Jurkat, Clone E6-1 (cell line): ENCODE data around the gene ATG5.

ENCODE experiments used
- DNase-seq: peaks from one replicate; pipeline ENCODE4 v3.0.0-alpha.2; 2011; ENCODE audit warnings: low read depth, low spot score
- H3K4me3 ChIP-seq: 2 replicates; pipeline ENCODE4 v1.5.1; 2011; ENCODE audit warnings: mild to moderate bottlenecking, low read length, control low read depth, moderate library complexity

The ATG5 gene

GRCh38 chr6:106192824-106193223 is 132.7 kb downstream of the ATG5 start:
- no peak for DNase-seq
- H3K4me3 ChIP-seq = no peak overlapping the region

DNA sequence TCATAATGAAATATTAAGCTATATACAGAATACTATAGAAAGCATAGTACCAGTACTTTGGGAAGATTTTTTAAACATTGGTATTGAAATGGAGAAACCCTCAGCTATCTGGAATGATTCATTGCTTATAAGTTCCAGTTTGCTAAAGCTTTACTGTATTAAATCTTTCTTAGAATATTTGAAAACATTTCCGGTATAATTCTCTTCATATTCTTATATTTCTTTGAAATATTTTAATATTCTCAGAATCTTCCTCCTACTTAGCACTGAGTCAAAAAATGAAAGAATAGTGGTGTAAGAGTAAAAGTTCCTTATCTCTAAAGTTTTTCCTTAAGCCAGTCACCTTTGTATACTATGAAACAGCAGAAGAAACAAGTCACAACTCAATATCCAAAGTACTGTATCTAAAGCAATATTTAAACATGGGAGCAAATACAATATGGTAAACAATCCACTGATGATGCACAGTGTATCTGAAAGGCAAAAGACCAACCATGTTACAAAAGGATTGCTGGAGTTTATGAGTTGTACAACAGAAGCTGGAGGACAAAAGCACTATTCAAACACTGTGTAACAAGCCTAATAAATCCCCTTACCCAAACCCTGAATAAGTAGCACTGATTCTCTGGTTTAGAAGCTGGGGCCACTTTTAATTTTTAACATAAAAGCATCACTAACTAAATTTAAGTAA is 137.3 kb downstream of the ATG5 start:
- DNase-seq = no peak
- no peak overlapping the region for H3K4me3 ChIP-seq

DNA sequence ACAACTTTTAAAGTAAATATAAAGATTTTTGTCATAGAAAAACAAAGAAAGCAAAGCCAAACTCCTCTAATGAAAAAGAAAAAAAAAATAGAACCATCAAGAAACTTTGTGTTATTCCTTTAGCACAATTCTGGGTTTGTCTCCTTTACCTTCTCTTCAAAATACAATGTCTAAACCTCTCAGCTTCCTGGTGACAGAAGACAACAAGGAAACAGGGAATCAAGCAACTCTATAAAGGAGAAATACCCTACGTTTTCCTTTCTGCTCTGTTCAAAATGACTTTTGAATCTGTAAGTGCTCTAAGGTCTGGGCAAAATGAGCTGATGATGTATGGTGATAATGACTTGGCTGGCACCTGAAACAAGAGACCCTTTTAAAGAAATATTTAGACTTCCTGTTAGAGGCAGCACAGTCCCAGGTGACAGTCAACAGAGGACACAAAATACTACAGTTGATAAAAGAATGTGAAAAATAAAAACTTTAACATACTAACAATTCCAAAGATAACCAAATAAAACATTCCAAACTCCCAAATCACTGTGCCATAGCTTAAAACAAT is 138.1 kb downstream of the ATG5 start:
- DNase-seq = no peak
- H3K4me3 ChIP-seq = no peak overlapping the region

GRCh38 chr6:106186714-106187113 is 138.8 kb downstream of the ATG5 start:
- DNase-seq = no peak
- no peak overlapping the region for H3K4me3 ChIP-seq

- H3K4me3 ChIP-seq = no peak overlapping the region
- DNase-seq = no peak
Measured at GRCh38 chr6:106186172-106186571, 139.4 kb downstream of the ATG5 start.

- H3K4me3 ChIP-seq = no peak overlapping the region
- no peak for DNase-seq
Measured at GRCh38 chr6:106185615-106186014, 139.9 kb downstream of the ATG5 start.

GRCh38 chr6:106184629-106185028 is 140.9 kb downstream of the ATG5 start:
- no peak for DNase-seq
- no peak overlapping the region for H3K4me3 ChIP-seq

DNA sequence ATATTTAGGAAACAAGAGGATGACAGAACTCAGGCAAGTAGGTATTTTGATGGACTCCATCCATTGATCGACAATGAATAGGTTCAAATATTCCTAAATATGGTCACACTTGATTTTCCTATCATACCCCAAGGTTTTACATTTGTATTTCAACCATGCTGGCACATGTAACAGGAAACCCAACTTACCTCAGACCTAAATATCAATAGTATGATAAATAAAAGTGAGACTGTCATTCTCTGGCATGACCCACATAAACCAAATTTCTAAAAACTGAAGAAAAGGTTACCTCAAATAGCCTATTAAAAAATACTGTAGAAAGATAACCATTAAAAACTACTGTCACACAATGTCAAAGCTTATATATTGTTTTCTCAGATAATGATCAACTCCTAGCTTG is 142.1 kb downstream of the ATG5 start:
- DNase-seq = no peak
- H3K4me3 ChIP-seq = no peak overlapping the region

DNA sequence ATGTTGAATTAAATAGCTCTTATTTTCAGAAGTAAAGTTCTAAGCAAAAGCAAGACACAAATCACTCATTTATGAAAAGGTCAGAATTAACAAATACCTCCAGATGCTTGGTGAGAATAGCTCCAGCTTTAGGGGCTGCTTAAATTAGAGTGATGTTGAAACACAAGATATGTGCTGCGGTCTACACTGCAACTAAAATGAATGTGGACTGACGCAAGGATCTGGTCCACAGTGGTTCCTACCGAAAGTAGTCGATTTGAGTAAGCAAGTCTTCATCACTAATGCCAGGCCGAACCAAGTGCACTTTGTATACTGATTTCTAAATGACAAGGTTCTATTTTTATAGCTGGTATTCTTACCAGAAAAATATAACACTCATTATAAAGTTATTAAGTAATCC is 143.1 kb downstream of the ATG5 start:
- no peak for DNase-seq
- no peak overlapping the region for H3K4me3 ChIP-seq

DNA sequence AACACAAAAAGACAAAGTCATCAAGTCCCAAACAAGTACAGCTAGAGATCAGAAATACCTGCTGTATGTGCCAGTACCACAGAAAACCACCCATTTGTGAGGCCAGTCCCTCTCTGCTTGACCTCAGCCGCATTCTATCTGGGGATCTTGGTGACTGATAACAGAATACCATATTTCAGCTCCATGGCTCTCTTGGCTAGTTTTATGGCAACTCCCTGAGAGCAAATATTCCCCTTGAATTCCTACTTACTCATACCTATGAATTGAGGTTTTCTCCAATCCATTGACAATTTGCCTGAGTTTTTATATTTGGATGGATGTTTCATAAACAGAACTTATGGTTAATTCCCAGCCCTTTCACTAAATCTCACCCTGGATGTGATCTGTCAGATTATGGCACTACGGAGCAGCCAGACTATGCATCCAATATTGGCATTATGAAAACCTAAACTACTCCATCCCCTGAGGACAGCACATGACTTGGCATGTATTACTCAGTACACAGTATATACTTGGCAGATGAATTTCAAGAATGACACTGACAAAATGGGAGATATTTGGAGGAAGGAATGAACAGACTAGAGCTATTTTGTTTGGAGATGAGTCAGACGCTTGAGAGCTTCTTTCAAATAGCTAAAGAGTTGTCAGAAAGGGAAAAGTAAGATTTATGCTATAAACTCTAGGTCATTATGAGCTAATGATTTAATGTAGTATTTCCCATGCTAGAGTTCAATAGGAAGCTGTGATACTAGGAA is 143.7 kb downstream of the ATG5 start:
- H3K4me3 ChIP-seq = no peak overlapping the region
- DNase-seq = no peak

DNA sequence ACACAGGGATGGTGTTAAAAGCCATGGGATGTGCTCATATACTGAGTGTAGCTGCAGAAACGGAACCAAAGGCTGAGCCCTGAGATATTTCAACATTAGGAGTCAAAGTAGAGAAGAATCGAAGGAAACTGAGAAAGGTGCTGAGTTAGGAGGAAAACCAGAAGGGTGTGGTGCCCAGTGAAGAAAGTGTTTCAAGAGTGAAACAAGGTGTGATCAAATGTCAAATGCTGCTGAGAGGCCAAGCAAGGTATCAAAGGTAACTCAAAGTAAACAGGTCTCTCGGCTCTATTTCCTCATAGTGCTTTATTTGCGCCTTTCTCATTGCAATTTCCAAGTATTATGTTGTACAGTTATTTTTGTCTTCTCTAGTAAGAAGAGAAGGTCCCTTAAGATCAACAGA is 145.4 kb downstream of the ATG5 start:
- DNase-seq = no peak
- no peak overlapping the region for H3K4me3 ChIP-seq

GRCh38 chr6:106178900-106179299 is 146.7 kb downstream of the ATG5 start:
- no peak for DNase-seq
- no peak overlapping the region for H3K4me3 ChIP-seq

GRCh38 chr6:106177786-106178185 is 147.8 kb downstream of the ATG5 start:
- DNase-seq = no peak
- no peak overlapping the region for H3K4me3 ChIP-seq

GRCh38 chr6:106173124-106173879 is 152.3 kb downstream of the ATG5 start:
- no peak for DNase-seq
- H3K4me3 ChIP-seq = no peak overlapping the region

DNA sequence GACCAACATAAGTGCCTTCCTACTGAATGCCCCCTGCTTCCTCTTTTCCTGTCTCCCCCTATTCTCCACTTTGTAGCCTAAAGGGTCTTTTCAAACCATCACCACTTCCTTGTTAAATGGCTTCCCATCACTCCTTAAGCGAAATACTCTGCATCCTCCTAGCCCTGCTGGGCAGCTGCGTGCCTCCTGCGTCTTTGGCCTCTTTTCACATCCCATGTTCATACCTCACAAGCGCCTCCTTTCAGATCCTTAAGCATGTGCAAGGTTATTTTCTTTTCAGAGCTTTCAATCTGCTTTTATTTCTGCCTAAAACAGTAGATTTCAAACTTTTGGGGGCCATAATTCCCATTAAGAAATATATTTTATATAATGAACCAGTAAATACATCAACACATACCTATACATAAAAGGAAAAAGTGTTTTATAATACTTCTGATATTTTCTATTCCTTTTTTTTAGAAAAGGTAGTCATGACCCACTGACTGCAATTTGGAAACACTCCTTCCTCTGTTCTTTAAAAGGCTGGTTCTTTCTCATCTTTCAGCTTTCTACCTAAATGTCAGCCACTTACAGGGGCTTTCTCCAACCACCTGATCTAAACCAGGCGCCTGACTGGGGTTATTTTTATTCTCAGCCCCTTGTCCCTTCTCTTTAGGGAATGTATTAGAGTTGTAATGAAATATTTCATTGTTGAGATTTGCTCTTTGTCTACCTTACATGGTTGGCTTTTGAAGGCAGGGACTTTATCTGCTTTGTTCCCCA is 155.3 kb downstream of the ATG5 start:
- DNase-seq = no peak
- no peak overlapping the region for H3K4me3 ChIP-seq

DNA sequence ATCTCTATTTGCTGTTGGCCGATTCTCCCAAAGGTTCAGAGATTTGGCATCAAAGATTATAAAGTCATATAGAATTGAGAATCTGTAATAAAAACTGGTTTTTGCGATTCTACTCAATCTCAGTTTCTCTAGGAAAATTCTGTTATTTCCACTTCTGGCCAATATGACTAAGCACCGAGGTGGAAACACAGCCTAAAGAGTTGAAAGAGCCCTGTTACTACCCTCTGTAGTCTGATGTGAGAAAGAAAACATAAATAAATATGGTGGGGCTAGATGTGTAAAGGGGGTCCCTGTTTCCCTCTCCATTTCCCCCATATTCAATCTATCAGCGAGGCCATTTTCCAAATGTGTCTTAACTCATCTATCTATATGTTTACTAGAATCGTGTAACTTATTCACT is 156.0 kb downstream of the ATG5 start:
- no peak for DNase-seq
- H3K4me3 ChIP-seq = no peak overlapping the region

GRCh38 chr6:106168097-106168888 is 157.3 kb downstream of the ATG5 start:
- H3K4me3 ChIP-seq = no peak overlapping the region

DNA sequence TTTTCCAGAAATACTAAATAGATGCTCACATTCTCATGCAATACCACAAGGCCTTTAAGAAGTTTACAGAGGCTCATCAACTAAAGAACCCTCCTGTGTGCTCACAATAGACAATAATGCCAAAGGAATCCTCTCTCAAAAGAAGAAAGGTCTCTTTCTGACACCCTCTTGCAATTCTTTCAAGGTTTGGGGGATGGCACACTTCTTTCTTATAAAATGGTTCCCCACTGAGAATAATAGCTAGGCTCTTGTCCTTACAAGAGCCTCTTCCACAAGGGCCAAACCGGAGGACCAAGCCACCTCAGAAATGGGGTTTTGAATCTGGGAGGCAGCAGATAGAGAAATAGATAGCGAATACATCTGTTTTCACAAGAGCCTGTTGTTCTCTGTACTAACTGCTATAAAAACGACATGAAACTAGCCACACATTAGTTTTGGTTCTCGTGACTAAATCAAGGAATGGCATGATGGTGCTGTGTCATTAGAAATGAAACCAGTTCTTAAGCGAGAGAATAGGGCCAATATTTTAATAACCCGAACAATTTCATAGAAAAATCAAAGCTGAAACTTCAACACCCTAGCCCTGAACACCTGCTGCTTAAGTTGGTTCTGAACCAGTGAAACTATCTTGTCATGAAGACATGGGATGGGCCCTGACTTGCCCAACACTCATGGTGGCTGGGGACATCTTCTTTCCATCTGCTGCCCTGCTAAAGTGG is 158.3 kb downstream of the ATG5 start:
- no peak for DNase-seq
- H3K4me3 ChIP-seq = no peak overlapping the region

More at GRCh38 chr6:106168097-106168888, 157.3 kb downstream of the ATG5 start:
- no peak for DNase-seq
